NCI-H2107 treated with DMSO at 0.1 percent for 48 hours (cell line): ENCODE results near the gene ANKRD65.
"Not testable (repeated sequence)": the region's sequence is repeated elsewhere in the genome, so short reads cannot be mapped to it uniquely, and the experiment has no call there.

Experiments used
- DNase-seq: peaks from one replicate; lab custom pipeline; 2025; ENCODE audit not compliant: unreplicated experiment; lab: John Stamatoyannopoulos, UW

Gene ANKRD65

DNA sequence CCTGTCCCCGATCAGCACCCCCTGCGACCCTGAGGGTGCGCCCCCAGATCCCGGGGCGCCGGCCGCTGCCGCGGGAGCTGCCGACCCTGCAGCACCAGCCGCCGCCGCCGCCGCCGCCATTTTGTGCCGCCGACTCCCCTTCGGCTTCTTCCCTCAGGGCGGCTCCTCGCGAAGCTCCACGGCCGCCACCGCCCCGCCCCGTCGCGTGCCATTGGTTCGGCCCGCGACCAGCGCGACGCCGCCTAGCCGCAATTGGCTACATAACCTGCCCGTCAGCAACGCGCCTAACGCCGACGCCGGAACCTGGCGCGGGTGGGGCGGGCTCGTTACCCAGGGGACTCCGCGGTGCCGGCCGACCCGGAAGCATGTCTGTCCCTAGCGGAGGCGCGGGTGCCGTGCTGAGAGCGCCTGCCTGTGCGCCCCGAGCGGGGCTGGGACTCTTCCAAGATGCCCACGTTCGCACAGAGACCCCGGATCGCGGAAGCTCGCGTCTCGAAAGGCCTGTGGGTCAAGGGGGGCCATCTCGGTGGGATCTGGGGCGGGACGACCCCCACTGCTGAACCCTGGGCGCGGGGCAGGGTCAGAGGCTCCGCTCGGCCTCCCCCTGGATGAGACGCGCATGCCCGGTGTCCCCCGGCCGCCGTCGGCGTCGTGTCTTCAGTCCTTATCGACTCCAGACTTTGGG is 21.7 kb downstream of the ANKRD65 start, which contains the start of gene CCNL2:
TSS of gene CCNL2 (minus strand) at position 149 of the 685 bp plus-strand sequence. CDS start at position 120, 29 bp downstream.
- DNase-seq: peak; percentile 25

DNA sequence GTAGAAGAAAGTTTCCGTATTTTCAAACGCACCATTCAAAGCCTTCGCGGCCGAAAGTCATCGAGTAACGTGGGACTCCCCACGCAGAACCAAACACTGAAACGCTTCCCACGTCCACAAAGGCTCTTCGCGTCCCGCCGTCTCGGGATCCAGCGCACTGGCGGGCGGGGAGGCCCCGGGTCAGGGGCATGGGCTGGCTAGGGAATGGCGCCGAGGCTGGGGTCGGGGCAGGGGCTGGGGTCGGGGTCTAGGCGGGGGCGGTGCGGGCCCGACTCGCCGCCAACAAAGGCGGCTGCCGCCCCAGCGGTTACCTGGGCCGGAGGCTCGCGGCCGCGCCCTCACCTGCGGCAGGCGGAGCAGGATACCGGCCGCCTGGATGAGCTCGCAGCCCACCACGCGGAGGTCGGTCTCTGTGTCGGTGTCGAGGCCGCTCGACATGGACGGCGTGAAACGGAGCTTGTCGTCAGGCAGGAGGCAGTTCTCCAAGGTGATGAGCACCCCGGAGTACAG is 22.3 kb downstream of the ANKRD65 start:
- no peak for DNase-seq

DNA sequence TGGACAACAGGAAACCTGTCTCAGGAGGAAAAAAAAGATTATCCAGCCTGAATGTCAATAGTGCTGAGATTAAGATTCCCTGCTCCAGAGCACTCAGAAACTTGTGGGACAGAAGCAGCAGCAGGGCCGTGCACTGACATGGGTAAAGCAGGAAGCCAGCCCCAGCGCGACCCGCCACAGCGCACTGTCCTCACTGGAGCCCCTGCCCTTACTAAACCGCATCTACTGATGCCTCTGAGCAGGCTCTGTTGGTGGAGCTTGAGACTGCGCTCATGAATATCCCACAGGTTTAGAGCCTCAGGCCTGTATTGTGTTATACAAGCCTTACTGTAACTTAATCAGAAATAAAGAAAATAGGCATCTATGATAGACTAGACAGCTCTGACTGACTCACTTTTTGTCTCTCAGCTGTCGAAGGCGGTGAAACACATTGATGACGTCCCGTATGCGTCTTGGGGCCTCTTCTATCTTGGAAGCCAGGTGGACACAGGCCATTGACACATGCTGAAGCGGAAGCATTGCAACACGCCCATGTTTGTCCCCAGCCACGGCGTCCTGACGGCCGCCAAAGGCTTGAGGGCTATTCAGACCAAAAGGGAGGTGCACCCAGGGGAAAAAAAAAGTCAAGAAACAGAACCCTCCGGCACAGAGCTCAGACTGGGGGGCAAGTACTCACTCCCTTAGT is 23.1 kb downstream of the ANKRD65 start:
- no peak for DNase-seq

DNA sequence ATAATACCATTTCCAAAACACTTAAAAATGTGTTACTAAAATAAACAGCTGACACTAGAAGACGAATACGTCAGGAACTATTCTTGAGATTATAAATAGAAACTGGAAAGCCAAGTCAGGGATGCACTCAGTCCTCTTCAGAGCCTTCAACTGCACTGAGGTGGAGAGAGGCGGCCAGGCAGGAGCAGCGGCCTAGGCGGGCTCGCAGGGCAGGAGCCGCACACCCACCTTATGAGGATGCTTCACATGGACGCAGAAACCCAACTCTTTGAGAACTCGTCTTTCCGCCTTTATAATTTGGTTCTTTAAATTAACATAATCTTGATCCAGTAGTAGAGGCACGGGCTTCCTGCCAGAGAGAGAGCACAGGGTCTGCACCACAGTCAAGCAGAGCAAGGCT is 25.9 kb downstream of the ANKRD65 start:
- no peak for DNase-seq

DNA sequence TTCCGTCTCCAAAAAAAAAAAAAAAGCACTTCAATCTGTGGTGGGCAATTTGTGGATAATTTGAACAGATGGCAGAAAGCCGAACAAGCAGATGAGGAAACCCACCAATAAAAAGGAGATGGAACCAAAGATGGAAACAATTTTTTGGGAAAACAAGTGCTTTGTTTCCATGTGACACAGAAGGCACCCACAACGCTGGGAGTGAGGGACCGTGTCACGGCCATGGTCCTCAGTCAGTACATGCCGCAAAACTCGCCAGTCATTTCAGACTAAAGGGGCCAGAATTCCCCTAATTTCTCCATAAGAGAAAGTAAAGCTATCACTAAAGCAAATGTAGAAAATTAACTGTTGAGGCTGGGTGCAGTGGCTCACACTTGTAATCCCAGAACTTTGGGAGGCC is 27.0 kb downstream of the ANKRD65 start:
- DNase-seq: no peak

- DNase-seq: no peak
These were observed 27.6 kb downstream of the ANKRD65 start for GRCh38 chr1:1393428-1393827.

- DNase-seq: no peak
These were observed 28.1 kb downstream of the ANKRD65 start for GRCh38 chr1:1393014-1393413.

- no peak for DNase-seq
These were observed 29.9 kb downstream of the ANKRD65 start for GRCh38 chr1:1391225-1391624.

DNA sequence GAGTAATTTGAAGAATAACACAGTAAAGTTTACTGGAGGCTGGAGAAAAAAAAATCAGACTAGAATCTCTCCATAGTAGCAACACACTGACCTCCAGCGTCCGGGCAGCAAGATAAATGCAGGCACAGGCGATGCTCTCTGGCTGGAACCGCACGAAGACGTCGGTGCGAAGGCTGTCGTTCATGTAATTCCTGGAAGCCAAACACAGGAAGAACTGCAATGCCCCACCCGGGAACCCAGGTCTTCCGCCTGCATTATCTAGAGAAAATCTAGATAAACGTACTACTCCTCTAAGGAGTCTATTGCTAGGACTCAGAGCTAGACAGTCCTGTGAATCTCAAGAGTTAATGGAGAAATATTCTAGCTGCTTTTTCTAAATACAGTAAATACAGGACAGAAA is 30.4 kb downstream of the ANKRD65 start:
- no peak for DNase-seq

- DNase-seq: no peak
These were observed 33.0 kb downstream of the ANKRD65 start for GRCh38 chr1:1388078-1388472.

- no peak for DNase-seq
These were observed 33.7 kb downstream of the ANKRD65 start for GRCh38 chr1:1387098-1388077.

- DNase-seq: no peak
These were observed 35.1 kb downstream of the ANKRD65 start for GRCh38 chr1:1385931-1386330.

DNA sequence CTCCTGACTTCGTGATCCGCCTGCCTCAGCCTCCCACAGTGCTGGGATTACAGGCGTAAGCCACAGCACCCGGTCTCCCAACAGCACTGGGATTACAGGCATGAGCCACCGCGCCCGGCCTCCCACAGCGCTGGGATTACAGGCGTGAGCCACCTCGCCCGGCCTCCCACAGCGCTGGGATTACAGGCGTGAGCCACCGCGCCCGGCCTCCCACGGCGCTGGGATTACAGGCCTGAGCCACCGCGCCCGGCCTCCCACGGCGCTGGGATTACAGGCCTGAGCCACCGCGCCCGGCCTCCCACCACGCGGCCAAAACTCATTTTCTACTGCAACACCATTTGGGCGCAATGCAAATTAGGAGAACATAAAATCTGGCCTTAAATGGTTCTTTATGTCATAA is 35.7 kb downstream of the ANKRD65 start:
- not testable (repeated sequence) for DNase-seq

DNA sequence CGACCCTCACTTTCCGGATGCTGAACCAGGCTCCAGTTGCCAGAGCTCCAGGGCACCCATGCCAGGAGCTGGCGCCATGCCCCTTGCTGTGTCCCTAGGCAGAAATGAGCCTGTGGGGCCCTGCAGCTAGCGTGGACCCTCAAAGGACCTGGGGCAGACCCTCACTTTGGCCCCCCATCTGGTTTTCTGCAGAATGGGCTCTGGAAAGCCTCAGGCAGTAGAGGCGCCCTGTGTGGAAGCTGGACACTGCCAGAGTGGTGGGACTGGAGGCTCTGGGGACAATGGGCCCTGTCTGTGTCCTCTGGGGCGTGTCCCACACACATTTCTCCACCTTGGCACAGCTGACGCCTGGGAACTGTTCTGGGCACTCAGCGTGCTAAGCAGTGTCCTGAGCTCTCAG is 39.8 kb downstream of the ANKRD65 start:
- DNase-seq: no peak

GRCh38 chr1:1380860-1381259 is 40.2 kb downstream of the ANKRD65 start:
- DNase-seq: no peak

- DNase-seq: no peak
These were observed 43.4 kb downstream of the ANKRD65 start for GRCh38 chr1:1377540-1378205.

GRCh38 chr1:1376551-1377226 is 44.4 kb downstream of the ANKRD65 start:
- no peak for DNase-seq

GRCh38 chr1:1374929-1375662 is 46.0 kb downstream of the ANKRD65 start, which contains the start of gene AURKAIP1:
AURKAIP1 (minus strand) TSS chr1:1375207; CDS start chr1:1374756, 451 bp downstream.
- peak; percentile 57 for DNase-seq

GRCh38 chr1:1374589-1374928 is 46.5 kb downstream of the ANKRD65 start:
- DNase-seq: no peak
